Natural killer cell (primary cell): Measurements from ENCODE around the gene KIRREL1. TPM values are rescaled to one million over a fixed set of nuclear protein-coding genes. Genes with fewer than 3 reads are reported as not detected.

Source experiments
- ATAC-seq, 3 donors: fragments of 150-1000 bp in 2 of 3; fragments of 200-7000 bp in 1 of 3; cut with Tn5 transposase; 1 replicate in 1 of 3; 2 replicates in 2 of 3; pipeline ENCODE4 v1.10.0; 2021; ENCODE audit warnings: mild to moderate bottlenecking in 2 of 3, moderate library complexity in 2 of 3
- DNase-seq, 2 donors: peaks; one replicate each; pipeline versions ENCODE4 v3.0.0 to v3.0.0-alpha.2; 2013 to 2021; ENCODE audit warnings: mixed read lengths in 1 of 2
- H3K27ac ChIP-seq: one replicate; pipeline ENCODE4 v1.5.1; 2013; ENCODE audit warnings: mild to moderate bottlenecking, low read length
- H3K27me3 ChIP-seq: one replicate; pipeline ENCODE4 v1.6.1; 2013; ENCODE audit warnings: low read length; ENCODE audit not compliant: control insufficient read depth, insufficient read depth
- H3K36me3 ChIP-seq: one replicate; pipeline ENCODE4 v1.6.1; 2013; ENCODE audit warnings: low read length; ENCODE audit not compliant: control insufficient read depth, insufficient read depth
- H3K4me1 ChIP-seq: one replicate; pipeline ENCODE4 v1.6.1; 2013; ENCODE audit warnings: low read length; ENCODE audit not compliant: control insufficient read depth, insufficient read depth
- H3K4me3 ChIP-seq: one replicate; pipeline ENCODE4 v1.5.1; 2013; ENCODE audit warnings: low read length
- H3K9me3 ChIP-seq: one replicate; pipeline ENCODE4 v1.6.1; 2013; ENCODE audit warnings: low read length; ENCODE audit not compliant: control insufficient read depth, insufficient read depth
- H3K27ac Mint-ChIP-seq, 2 donors: one replicate each; pipeline ENCODE4 v1.8.0; 2022; ENCODE audit warnings: mild to moderate bottlenecking in 2 of 2, mixed read lengths in 2 of 2, moderate library complexity in 1 of 2
- H3K27me3 Mint-ChIP-seq, 2 donors: one replicate each; pipeline ENCODE4 v1.8.0; 2022; ENCODE audit warnings: low read depth in 2 of 2, mixed read lengths in 2 of 2
- H3K36me3 Mint-ChIP-seq: one replicate; pipeline ENCODE4 v1.8.0; 2022; ENCODE audit warnings: mixed read lengths
- H3K4me1 Mint-ChIP-seq, 2 donors: one replicate each; pipeline ENCODE4 v1.8.0; 2022; ENCODE audit warnings: mixed read lengths in 2 of 2
- H3K4me3 Mint-ChIP-seq: one replicate; pipeline ENCODE4 v1.8.0; 2022; ENCODE audit warnings: mild to moderate bottlenecking, moderate library complexity, mixed read lengths
- H3K9me3 Mint-ChIP-seq, 2 donors: one replicate each; pipeline ENCODE4 v1.8.0; 2022; ENCODE audit warnings: mixed read lengths in 2 of 2
- CTCF ChIP-seq: fragments of 200-600 bp; IDR thresholded peaks from one replicate; pipeline ENCODE4 v1.8.0; 2022; ENCODE audit warnings: antibody characterized with exemption
- WGBS: methylation state at CpG from one replicate; pipeline ENCODE4 v1.1.7; 2013; ENCODE audit warnings: missing lambda C conversion rate; ENCODE audit not compliant: insufficient coverage; 5-methylcytosine and 5-hydroxymethylcytosine counted together
- intact Hi-C: fragments of 100-400 bp; cut with micrococcal nuclease; formaldehyde crosslinking; loops from one replicate; pipeline ENCODE4 v1.14.2; 2022
- total RNA-seq, 4 donors: library from RNA; stranded (reverse); fragments of 120-200 nt in 1 of 4; gene quantifications; one replicate each; pipeline versions ENCODE4 v1.2.3 to v1.2.4, GENCODE V29; 2013 to 2022

The KIRREL1 gene
- total RNA-seq, 3 donors from 2014 or later (not counting 1 experiment from before 2014, with no cell fraction given): not detected

DNA sequence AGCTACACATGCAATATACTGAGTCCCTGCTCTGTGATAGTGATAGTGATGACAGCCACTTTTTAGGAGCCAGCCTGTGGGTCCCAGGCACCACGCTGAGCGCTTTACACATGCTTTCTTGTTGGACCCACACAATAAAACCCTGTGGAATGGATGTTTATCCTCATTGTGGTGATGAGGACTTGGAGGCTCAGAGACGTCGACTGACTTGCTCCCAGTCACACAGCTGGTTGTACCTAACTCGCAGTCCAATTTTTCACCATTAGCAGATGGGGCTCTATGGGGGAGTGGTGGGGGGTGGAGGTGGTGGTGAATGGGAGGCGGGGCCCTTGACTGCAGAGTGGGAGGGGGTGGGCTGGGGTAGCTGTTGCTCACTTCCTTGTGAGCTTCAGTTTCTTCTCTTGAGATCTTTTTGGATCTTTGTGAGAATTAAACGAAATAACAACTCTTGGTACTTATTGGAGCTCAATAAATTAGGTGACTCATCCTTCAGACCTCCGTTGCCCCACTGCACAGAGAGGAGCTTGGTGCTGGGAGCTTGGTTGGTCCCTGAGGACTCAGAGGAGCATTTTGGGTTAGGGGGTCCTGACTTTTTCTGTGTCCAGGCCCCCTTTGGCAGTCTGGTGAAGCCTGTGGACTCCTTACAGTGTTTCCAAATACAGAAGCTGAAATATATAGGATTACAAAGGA, 125.4 kb downstream of the KIRREL1 start:
- no peak for DNase-seq
- H3K4me1 Mint-ChIP-seq: peaks cover 4 to 10% of the 10 kb centered on the region in 2 donors
- Histone ChIP-seq H3K4me3 (no peak overlapping the region), H3K4me1 (peaks cover 3% of the 10 kb centered on the region), H3K9me3 (no peaks in the 10 kb centered on the region), H3K36me3 (no peaks in the 10 kb centered on the region), H3K27me3 (peaks cover 19% of the 10 kb centered on the region), H3K27ac (no peak overlapping the region)
- no peak overlapping the region for H3K27ac Mint-ChIP-seq
- intact Hi-C loops: no loop called here
- H3K27me3 Mint-ChIP-seq: peaks cover 47 to 59% of the 10 kb centered on the region in 2 donors
- H3K36me3 Mint-ChIP-seq: no peaks in the 10 kb centered on the region
- 88% methylated on average over 8 of the region's 8 CpGs for WGBS
- H3K9me3 Mint-ChIP-seq: no peaks in the 10 kb centered on the region
- H3K4me3 Mint-ChIP-seq: no peak overlapping the region
- no peak for TF ChIP-seq CTCF
- no peak for ATAC-seq

DNA sequence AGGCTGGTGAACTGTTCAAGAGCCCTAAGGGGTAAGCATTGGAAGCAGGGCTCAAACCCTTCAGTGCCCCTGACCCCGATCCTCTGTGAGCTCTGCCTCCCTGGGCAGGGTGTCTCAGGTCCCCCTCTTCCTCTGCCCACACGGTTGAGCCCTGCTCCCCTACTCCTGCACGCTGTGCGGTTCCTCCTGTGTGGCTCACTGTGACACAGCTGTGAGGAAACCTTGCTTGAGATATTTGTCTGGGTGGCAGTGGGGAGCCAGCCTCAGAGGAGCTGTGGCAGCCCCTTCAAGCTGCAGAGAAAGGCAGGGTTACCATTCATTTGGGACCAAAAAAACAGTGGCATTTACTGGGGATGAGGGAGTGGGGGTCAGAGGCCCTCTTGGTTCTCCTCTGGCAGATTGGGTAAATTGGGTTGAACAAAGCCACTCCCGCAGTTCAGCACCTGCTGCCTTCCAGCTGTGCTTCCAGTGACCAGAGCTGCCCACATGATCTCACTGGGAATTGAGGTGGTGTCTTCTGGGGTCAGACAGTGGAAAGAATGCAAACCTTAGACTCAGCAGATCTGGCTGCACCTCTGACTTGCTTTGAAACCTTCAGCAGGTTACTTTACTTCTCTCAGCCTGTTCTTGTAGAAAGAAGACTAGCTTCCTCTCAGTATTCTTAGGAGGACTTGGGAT, 126.7 kb downstream of the KIRREL1 start:
- Mint-ChIP-seq H3K27me3 (peaks cover 51 to 62% of the 10 kb centered on the region in 2 donors), H3K9me3 (no peaks in the 10 kb centered on the region)
- intact Hi-C loops: no loop called here

GRCh38 chr1:158121604-158122254, 128.3 kb downstream of the KIRREL1 start:
- H3K4me1 ChIP-seq: peaks cover 4% of the 10 kb centered on the region
- no peak overlapping the region for H3K27ac ChIP-seq
- no peaks in the 10 kb centered on the region for H3K9me3 ChIP-seq
- Mint-ChIP-seq H3K27me3 (peaks cover 44 to 52% of the 10 kb centered on the region in 2 donors), H3K27ac (no peak overlapping the region), H3K36me3 (no peaks in the 10 kb centered on the region), H3K4me1 (peaks cover 5 to 12% of the 10 kb centered on the region in 2 donors), H3K4me3 (no peak overlapping the region), H3K9me3 (no peaks in the 10 kb centered on the region)
- peaks cover 11% of the 10 kb centered on the region for H3K27me3 ChIP-seq
- DNase-seq (peak in 1 of 2 donors; percentile 55), ATAC-seq (no peak)
- TF ChIP-seq CTCF: no peak
- 52% methylated on average over 5 of the region's 5 CpGs for WGBS
- intact Hi-C loops: no loop called here
- H3K4me3 ChIP-seq: no peak overlapping the region
- no peaks in the 10 kb centered on the region for H3K36me3 ChIP-seq

More for the DNA sequence above, 126.7 kb downstream of the KIRREL1 start:
- Mint-ChIP-seq H3K4me1 (peaks cover 4 to 11% of the 10 kb centered on the region in 2 donors), H3K4me3 (no peak overlapping the region), H3K36me3 (no peaks in the 10 kb centered on the region), H3K27ac (no peak overlapping the region)
- no peaks in the 10 kb centered on the region for H3K4me1 ChIP-seq
- 78% methylated on average over 5 of the region's 5 CpGs for WGBS
- ATAC-seq (no peak), DNase-seq (no peak)
- no peaks in the 10 kb centered on the region for H3K9me3 ChIP-seq
- no peak overlapping the region for H3K4me3 ChIP-seq
- H3K27ac ChIP-seq: no peak overlapping the region
- no peak for TF ChIP-seq CTCF
- peaks cover 14% of the 10 kb centered on the region for H3K27me3 ChIP-seq
- H3K36me3 ChIP-seq: no peaks in the 10 kb centered on the region
